Karpas-422 (cell line): ENCODE data around the gene RPS8. TPM values are rescaled to one million over a fixed set of nuclear protein-coding genes. Genes with fewer than 3 reads are reported as not detected.
"Not testable (repeated sequence)": the region's sequence is repeated elsewhere in the genome, so short reads cannot be mapped to it uniquely, and the experiment has no call there.

Experiments
- DNase-seq: peaks from one replicate; pipeline ENCODE4 v3.0.0-alpha.2; 2015
- H2AFZ ChIP-seq: fragments of 200-600 bp; sonication (generic); 2 replicates; pipeline ENCODE4 v1.6.1; 2014; ENCODE audit warnings: antibody characterized with exemption, low read length, mixed read lengths
- H3K27ac ChIP-seq: fragments of 200-600 bp; sonication (generic); 2 replicates; pipeline ENCODE4 v1.5.1; 2014; ENCODE audit warnings: mild to moderate bottlenecking, low read length, moderate library complexity
- H3K27me3 ChIP-seq: fragments of 200-600 bp; sonication (generic); 2 replicates; pipeline ENCODE4 v1.6.1; 2014; ENCODE audit warnings: low read length, mixed read lengths
- H3K36me3 ChIP-seq: fragments of 200-600 bp; sonication (generic); 2 replicates; pipeline ENCODE4 v1.6.1; 2014; ENCODE audit warnings: low read length, mixed read lengths; ENCODE audit not compliant: insufficient read depth
- H3K4me1 ChIP-seq: fragments of 200-600 bp; sonication (generic); 2 replicates; pipeline ENCODE4 v1.6.1; 2014; ENCODE audit warnings: mild to moderate bottlenecking, low read length, mixed read lengths
- H3K4me2 ChIP-seq: fragments of 200-600 bp; sonication (generic); 2 replicates; pipeline ENCODE4 v1.6.1; 2014; ENCODE audit warnings: low read length, low read depth, mild to moderate bottlenecking; ENCODE audit not compliant: poor library complexity, severe bottlenecking
- H3K4me3 ChIP-seq: fragments of 200-600 bp; sonication (generic); 2 replicates; pipeline ENCODE4 v1.5.1; 2014; ENCODE audit warnings: mild to moderate bottlenecking, antibody characterized with exemption, low read length, mixed read lengths
- H3K79me2 ChIP-seq: fragments of 200-600 bp; sonication (generic); 2 replicates; pipeline ENCODE4 v1.6.1; 2014; ENCODE audit warnings: mild to moderate bottlenecking, low read length, mixed read lengths
- H3K9ac ChIP-seq: fragments of 200-600 bp; sonication (generic); 2 replicates; pipeline ENCODE4 v1.6.0; 2014; ENCODE audit warnings: low read length
- H3K9me2 ChIP-seq: fragments of 200-600 bp; sonication (generic), shearing (Covaris generic); replicated peaks from 2 replicates; pipeline ENCODE4 v1.6.0; 2014; ENCODE audit warnings: mild to moderate bottlenecking, low read length, moderate library complexity; ENCODE audit not compliant: insufficient read depth
- H3K9me3 ChIP-seq: fragments of 300-700, 200-600 bp; sonication (generic); 2 replicates; pipeline ENCODE4 v1.6.1; 2014; ENCODE audit warnings: low read length, mixed read lengths
- H4K20me1 ChIP-seq: fragments of 200-600 bp; sonication (generic); 2 replicates; pipeline ENCODE4 v1.6.1; 2014; ENCODE audit warnings: mild to moderate bottlenecking, antibody characterized with exemption, low read length, low read depth; ENCODE audit not compliant: insufficient read depth
- total RNA-seq: library from RNA; depleted of rRNA; stranded (reverse); fragments of >200 nt; shearing (Covaris generic); gene quantifications from 2 replicates; pipeline ENCODE4 v1.2.3, GENCODE V29; 2014; ENCODE audit warnings: low replicate concordance

The RPS8 gene
- total RNA-seq, 1 experiment from 2014 or later = 3,372 TPM

DNA sequence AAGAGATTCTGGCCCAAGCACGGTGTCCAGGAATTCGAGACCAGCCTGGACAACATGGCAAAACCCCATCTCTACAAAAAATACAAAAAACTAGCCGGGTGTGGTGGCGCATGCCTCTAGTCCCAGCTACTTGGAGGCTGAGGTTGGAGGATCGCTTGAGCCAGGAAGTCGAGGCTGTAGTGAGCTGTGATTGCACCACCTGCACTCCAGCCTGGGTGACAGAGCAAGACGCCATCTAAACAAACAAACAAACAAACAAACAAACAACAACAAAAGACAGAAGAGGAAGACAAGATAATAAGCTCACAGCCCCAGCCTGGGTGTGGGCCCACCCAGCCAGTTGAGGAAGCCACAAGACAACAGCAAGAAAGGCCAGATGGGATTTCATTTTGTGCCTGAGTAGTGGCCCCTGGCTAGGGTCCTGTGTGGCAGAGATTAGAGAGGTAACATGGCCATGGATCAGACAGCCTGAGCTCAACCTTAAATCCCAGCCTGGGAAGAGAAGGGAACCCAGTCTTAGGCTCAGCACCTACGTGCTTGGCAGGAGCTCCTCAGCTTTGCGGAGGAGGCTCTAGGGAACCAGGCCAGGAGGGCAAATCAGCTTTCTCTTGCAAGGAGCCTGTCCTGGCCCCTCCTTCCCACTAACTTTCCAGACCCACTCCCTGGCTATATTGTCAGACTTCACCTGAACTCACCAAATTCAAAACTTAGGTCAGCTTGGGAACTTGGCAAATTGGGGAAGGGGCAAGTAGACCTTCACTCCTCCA lies 17.6 kb downstream of the RPS8 start:
- Histone ChIP-seq H2AFZ (no peak overlapping the region), H3K9me2 (no peaks in the 10 kb centered on the region), H4K20me1 (no peaks in the 10 kb centered on the region), H3K4me2 (no peak overlapping the region), H3K4me3 (no peak overlapping the region), H3K79me2 (no peaks in the 10 kb centered on the region), H3K4me1 (no peaks in the 10 kb centered on the region), H3K9ac (no peak overlapping the region), H3K9me3 (no peaks in the 10 kb centered on the region), H3K36me3 (no peaks in the 10 kb centered on the region), H3K27ac (no peak overlapping the region), H3K27me3 (no peaks in the 10 kb centered on the region)
- no peak for DNase-seq

DNA sequence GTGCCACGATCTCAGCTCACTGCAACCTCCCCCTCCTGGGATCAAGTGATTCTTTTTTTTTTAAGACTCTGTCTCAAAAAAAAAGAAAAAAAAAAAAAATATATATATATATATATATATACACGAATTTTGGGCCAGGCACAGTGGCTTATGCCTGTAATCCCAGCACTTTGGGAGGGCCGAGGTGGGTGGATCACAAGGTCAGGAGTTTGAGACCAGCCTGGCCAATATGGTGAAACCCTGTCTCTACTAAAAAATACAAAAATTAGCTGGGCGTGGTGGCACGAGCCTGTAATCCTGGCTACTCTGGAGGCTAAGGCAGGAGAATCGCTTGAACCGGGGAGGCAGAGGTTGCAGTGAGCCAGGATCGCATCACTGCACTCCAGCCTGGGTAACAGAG lies 22.5 kb downstream of the RPS8 start:
- H3K27me3 ChIP-seq, DNase-seq, H3K9me3 ChIP-seq, H3K36me3 ChIP-seq, H3K9me2 ChIP-seq, H3K27ac ChIP-seq, H3K4me2 ChIP-seq, H2AFZ ChIP-seq, H4K20me1 ChIP-seq, H3K4me3 ChIP-seq, H3K9ac ChIP-seq: not testable (repeated sequence)
- Histone ChIP-seq H3K79me2 (peaks cover 13% of the 10 kb centered on the region), H3K4me1 (peaks cover 23% of the 10 kb centered on the region)

- no peaks in the 10 kb centered on the region; the same call in 1 of the 2 replicates for H4K20me1 ChIP-seq
- no peak for DNase-seq
- H3K4me1 ChIP-seq = peaks cover 23% of the 10 kb centered on the region
- no peaks in the 10 kb centered on the region for H3K9me3 ChIP-seq
- H3K36me3 ChIP-seq = 0 out of 2 replicates have a peak, but pooled peaks cover 3% of the 10 kb centered on the region
- no peak overlapping the region for H3K27ac ChIP-seq
- no peak overlapping the region for H3K4me2 ChIP-seq
- no peaks in the 10 kb centered on the region for H3K27me3 ChIP-seq
- peak overlapping the region; percentile 93 for H2AFZ ChIP-seq
- H3K79me2 ChIP-seq = peaks cover 13% of the 10 kb centered on the region
- H3K9me2 ChIP-seq = no peaks in the 10 kb centered on the region
- no peak overlapping the region for H3K4me3 ChIP-seq
- H3K9ac ChIP-seq = no peak overlapping the region
Observed at GRCh38 chr1:44798481-44799365, 23.4 kb downstream of the RPS8 start.

DNA sequence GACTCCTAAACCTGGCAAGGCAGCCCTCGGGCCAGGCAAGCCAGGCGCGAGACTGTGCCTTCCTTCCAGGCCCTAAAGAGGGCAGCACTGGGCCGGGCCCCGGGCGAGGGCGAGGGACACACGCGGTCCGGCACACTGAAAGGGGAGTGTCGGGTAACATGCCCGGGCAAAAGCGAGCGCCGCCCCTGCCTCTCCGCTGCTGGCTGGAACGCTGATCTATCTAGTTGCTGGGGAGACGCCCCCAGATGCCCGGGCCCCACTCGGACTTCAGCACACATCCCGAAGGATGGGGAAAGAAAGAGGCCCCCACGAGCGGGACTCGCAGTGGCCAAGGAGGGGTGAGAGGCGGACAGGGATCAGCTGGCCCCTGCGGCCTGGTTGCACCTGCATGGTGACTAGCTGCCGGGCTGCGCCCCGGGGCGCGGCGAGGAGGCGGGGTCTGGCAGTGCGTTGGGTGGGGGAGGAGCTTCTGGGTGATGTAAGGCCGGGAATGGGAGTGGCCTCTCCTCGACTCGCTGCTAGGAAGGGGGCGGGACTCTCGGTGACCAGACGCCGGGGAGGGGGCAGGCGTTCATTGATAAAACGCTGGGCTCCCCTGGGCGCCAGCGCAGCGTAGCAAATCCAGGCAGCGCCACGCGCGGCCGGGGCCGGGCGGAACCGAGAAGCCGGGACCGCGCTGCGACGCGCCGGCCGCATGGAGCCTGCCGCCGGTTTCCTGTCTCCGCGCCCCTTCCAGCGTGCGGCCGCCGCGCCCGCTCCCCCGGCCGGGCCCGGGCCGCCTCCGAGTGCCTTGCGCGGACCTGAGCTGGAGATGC lies 24.6 kb downstream of the RPS8 start, which contains the start of gene PLK3:
TSS of gene PLK3 (plus strand) at position 608 of the 815 bp plus-strand sequence. CDS start at position 695, 87 bp downstream.
- H3K27ac ChIP-seq = peak within 1 kb of the TSS; percentile 58
- peak within 1 kb of the TSS; percentile 89 for H2AFZ ChIP-seq
- peak; percentile 99 for DNase-seq
- H3K36me3 ChIP-seq = peaks cover 7% of the 10 kb centered on the region; the same call in 1 of the 2 replicates
- H4K20me1 ChIP-seq = no peaks in the 10 kb centered on the region; the same call in 1 of the 2 replicates
- H3K27me3 ChIP-seq = no peaks in the 10 kb centered on the region
- peaks cover 23% of the 10 kb centered on the region for H3K4me1 ChIP-seq
- peaks cover 13% of the 10 kb centered on the region for H3K79me2 ChIP-seq
- H3K9me2 ChIP-seq = no peaks in the 10 kb centered on the region
- H3K9me3 ChIP-seq = no peaks in the 10 kb centered on the region
- peak within 1 kb of the TSS; percentile 95 for H3K4me3 ChIP-seq
- peak within 1 kb of the TSS; percentile 98 for H3K4me2 ChIP-seq
- peak within 1 kb of the TSS; percentile 95 for H3K9ac ChIP-seq

GRCh38 chr1:44801491-44802305 lies 26.4 kb downstream of the RPS8 start:
- Histone ChIP-seq H3K79me2 (peaks cover 13% of the 10 kb centered on the region), H3K4me2 (peak overlapping the region; percentile 98), H3K36me3 (peaks cover 7% of the 10 kb centered on the region; the same call in 1 of the 2 replicates), H3K4me1 (peaks cover 25% of the 10 kb centered on the region), H3K4me3 (peak overlapping the region; percentile 95), H3K9ac (peak overlapping the region; percentile 58), H3K27me3 (no peaks in the 10 kb centered on the region), H3K9me3 (no peaks in the 10 kb centered on the region), H2AFZ (no peak overlapping the region), H3K9me2 (no peaks in the 10 kb centered on the region), H3K27ac (no peak overlapping the region), H4K20me1 (no peaks in the 10 kb centered on the region; the same call in 1 of the 2 replicates)
- no peak for DNase-seq

DNA sequence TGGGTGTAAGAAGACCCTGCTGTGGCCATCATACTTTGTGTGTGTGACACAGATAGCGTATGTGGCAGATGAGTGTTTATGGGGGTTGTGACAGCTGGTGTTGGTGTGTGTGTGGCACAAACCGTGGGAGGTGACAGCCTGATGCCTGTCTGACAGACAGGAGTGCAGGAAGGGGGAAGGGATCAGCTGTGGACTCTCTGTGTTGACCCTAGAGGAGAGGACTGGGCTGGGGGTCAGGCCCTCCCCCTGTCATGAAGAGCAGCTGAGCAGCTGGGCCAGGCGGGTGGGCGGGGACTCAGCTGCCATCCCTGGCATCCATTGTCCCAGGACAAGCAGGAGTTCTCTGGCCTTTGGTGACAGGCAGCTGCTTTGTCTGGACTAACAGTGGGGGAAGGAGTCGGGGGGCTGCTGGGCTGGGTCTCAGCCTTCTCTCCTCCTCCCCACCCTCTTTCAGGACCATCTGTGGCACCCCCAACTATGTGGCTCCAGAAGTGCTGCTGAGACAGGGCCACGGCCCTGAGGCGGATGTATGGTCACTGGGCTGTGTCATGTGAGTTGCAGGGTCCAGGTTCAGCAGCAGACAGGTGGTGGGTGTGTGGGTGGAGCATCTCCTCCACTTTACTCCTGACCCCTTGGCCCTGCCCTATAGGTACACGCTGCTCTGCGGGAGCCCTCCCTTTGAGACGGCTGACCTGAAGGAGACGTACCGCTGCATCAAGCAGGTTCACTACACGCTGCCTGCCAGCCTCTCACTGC lies 27.1 kb downstream of the RPS8 start:
- Histone ChIP-seq H3K4me1 (peaks cover 33% of the 10 kb centered on the region), H4K20me1 (no peaks in the 10 kb centered on the region; the same call in 1 of the 2 replicates), H3K27ac (no peak overlapping the region), H3K27me3 (no peaks in the 10 kb centered on the region), H3K4me2 (peak overlapping the region; percentile 98), H2AFZ (no peak overlapping the region), H3K79me2 (peaks cover 13% of the 10 kb centered on the region), H3K4me3 (peak overlapping the region; percentile 95), H3K9me3 (no peaks in the 10 kb centered on the region), H3K9me2 (no peaks in the 10 kb centered on the region), H3K9ac (peak overlapping the region; percentile 58; the same call in 1 of the 2 replicates), H3K36me3 (peaks cover 7% of the 10 kb centered on the region; the same call in 1 of the 2 replicates)
- DNase-seq = no peak

GRCh38 chr1:44803062-44803311 lies 27.6 kb downstream of the RPS8 start:
- no peaks in the 10 kb centered on the region for H3K27me3 ChIP-seq
- H3K4me3 ChIP-seq = no peak overlapping the region
- H3K9me2 ChIP-seq = no peaks in the 10 kb centered on the region
- H3K9me3 ChIP-seq = no peaks in the 10 kb centered on the region
- peaks cover 38% of the 10 kb centered on the region for H3K4me1 ChIP-seq
- no peak overlapping the region for H3K27ac ChIP-seq
- peaks cover 13% of the 10 kb centered on the region for H3K79me2 ChIP-seq
- H2AFZ ChIP-seq = no peak overlapping the region
- no peaks in the 10 kb centered on the region; the same call in 1 of the 2 replicates for H4K20me1 ChIP-seq
- no peak for DNase-seq
- no peak overlapping the region for H3K4me2 ChIP-seq
- peaks cover 7% of the 10 kb centered on the region; the same call in 1 of the 2 replicates for H3K36me3 ChIP-seq
- H3K9ac ChIP-seq = no peak overlapping the region
